GM19372 (cell line): ENCODE data around the gene FGG.
"Not testable (repeated sequence)": the region's sequence is repeated elsewhere in the genome, so short reads cannot be mapped to it uniquely, and the experiment has no call there.

ENCODE experiments used
- ATAC-seq: cut with Tn5 transposase; IDR thresholded peaks from one replicate; pipeline ENCODE4 v1.9.1; 2021; ENCODE audit warnings: mild to moderate bottlenecking, low read depth, moderate library complexity; ENCODE audit not compliant: unreplicated experiment

Gene FGG

GRCh38 chr4:154614306-154614705 lies 1.9 kb upstream of the FGG start:
- no peak for ATAC-seq

GRCh38 chr4:154611833-154612232 lies 623 bp downstream of the FGG start:
- ATAC-seq = no peak

GRCh38 chr4:154610582-154610981 lies 1.9 kb downstream of the FGG start:
- no peak for ATAC-seq

- ATAC-seq = no peak
Observed at GRCh38 chr4:154609532-154609931, 2.9 kb downstream of the FGG start.

- ATAC-seq = no peak
Observed at GRCh38 chr4:154608361-154609252, 3.8 kb downstream of the FGG start.

GRCh38 chr4:154606728-154607723 lies 5.4 kb downstream of the FGG start:
- no peak for ATAC-seq

GRCh38 chr4:154604696-154605200 lies 7.7 kb downstream of the FGG start:
- ATAC-seq = no peak

- ATAC-seq = no peak
Observed at GRCh38 chr4:154603033-154603943, 9.2 kb downstream of the FGG start.

- ATAC-seq = no peak
Observed at GRCh38 chr4:154602404-154603020, 9.9 kb downstream of the FGG start.

GRCh38 chr4:154597798-154598774 lies 14.4 kb downstream of the FGG start:
- no peak for ATAC-seq

GRCh38 chr4:154597281-154597680 lies 15.2 kb downstream of the FGG start:
- not testable (repeated sequence) for ATAC-seq

GRCh38 chr4:154595807-154596206 lies 16.6 kb downstream of the FGG start:
- no peak for ATAC-seq

- not testable (repeated sequence) for ATAC-seq
Observed at GRCh38 chr4:154594343-154594742, 18.1 kb downstream of the FGG start.

GRCh38 chr4:154593868-154594267 lies 18.6 kb downstream of the FGG start:
- no peak for ATAC-seq

GRCh38 chr4:154591890-154592289 lies 20.6 kb downstream of the FGG start:
- ATAC-seq = no peak

- no peak for ATAC-seq
Observed at GRCh38 chr4:154590329-154591006, 22.0 kb downstream of the FGG start, which contains the start of gene FGA. FGA (minus strand) TSS chr4:154590742; CDS start chr4:154590687, 55 bp downstream.

GRCh38 chr4:154589296-154590197 lies 22.9 kb downstream of the FGG start:
- no peak for ATAC-seq
